T-cell (primary cell): Measurements from ENCODE around the gene ARL15. TPM values are rescaled to one million over a fixed set of nuclear protein-coding genes. Genes with fewer than 3 reads are reported as not detected.

ENCODE experiments used
- ATAC-seq, 4 experiments: fragments of 200-7000 bp in 3 of 4; fragments of 150-1000 bp in 1 of 4; cut with Tn5 transposase; replicated peaks in 1 of 4; 1 replicate in 3 of 4; 2 replicates in 1 of 4; pipeline ENCODE4 v1.10.0; 2021; ENCODE audit warnings: moderate library complexity in 3 of 4, mild to moderate bottlenecking in 2 of 4, moderate number of reproducible peaks in 1 of 4
- CTCF ChIA-PET, 2 donors: fragments of 300-600 bp; sonication (Branson Sonifier 250); formaldehyde crosslinking; loops; one replicate each; lab custom pipeline; 2022; ENCODE audit warnings: antibody characterized with exemption in 2 of 2; lab: Charles Lee
- POLR2A ChIA-PET, 2 donors: fragments of 300-600 bp; sonication (Branson Sonifier 250); formaldehyde crosslinking; loops; one replicate each; lab custom pipeline; 2022; ENCODE audit warnings: antibody characterized with exemption in 2 of 2; lab: Charles Lee
- DNase-seq, 35 experiments: peaks; one replicate each; pipeline versions ENCODE4 v3.0.0 to v3.0.0-alpha.2; 2013 to 2023
- H3K27ac ChIP-seq: one replicate; pipeline ENCODE4 v1.5.1; 2013; ENCODE audit warnings: low read length
- H3K27me3 ChIP-seq, 2 experiments: replicated peaks in 1 of 2; 1 replicate in 1 of 2; 2 replicates in 1 of 2; pipeline versions ENCODE4 v1.6.1 to v1.7.0; 2013; ENCODE audit warnings: low read length in 1 of 2, mixed read lengths in 1 of 2; ENCODE audit not compliant: control insufficient read depth in 2 of 2, insufficient read depth in 2 of 2; ENCODE audit errors: extremely low read depth in 1 of 2
- H3K36me3 ChIP-seq, 2 donors: 1 replicate in 1 of 2; 2 replicates in 1 of 2; pipeline versions ENCODE4 v1.6.1 to v1.7.0; 2013; ENCODE audit warnings: low read length in 1 of 2; ENCODE audit not compliant: control insufficient read depth in 2 of 2, insufficient read depth in 1 of 2; ENCODE audit errors: extremely low read depth in 1 of 2
- H3K4me1 ChIP-seq, 2 experiments: 1 replicate in 1 of 2; 2 replicates in 1 of 2; pipeline versions ENCODE4 v1.6.1 to v1.7.0; 2013; ENCODE audit warnings: low read length in 2 of 2, mixed read lengths in 1 of 2; ENCODE audit not compliant: insufficient read depth in 2 of 2, control insufficient read depth in 1 of 2; ENCODE audit errors: extremely low read depth in 1 of 2
- H3K4me3 ChIP-seq, 2 donors: 1 replicate in 1 of 2; 2 replicates in 1 of 2; pipeline versions ENCODE4 v1.5.1 to v1.7.0; 2013; ENCODE audit warnings: mild to moderate bottlenecking in 2 of 2, low read length in 1 of 2, moderate library complexity in 1 of 2; ENCODE audit not compliant: control insufficient read depth in 1 of 2; ENCODE audit errors: extremely low read depth in 1 of 2
- H3K9me3 ChIP-seq: 2 replicates; pipeline ENCODE4 v1.7.0; 2013
- H3K27ac Mint-ChIP-seq, 2 donors: one replicate each; pipeline ENCODE4 v1.8.0; 2020 to 2021; ENCODE audit warnings: mild to moderate bottlenecking in 2 of 2, mixed read lengths in 2 of 2
- H3K27me3 Mint-ChIP-seq, 2 donors: one replicate each; pipeline ENCODE4 v1.8.0; 2021 to 2022; ENCODE audit warnings: mixed read lengths in 2 of 2
- H3K36me3 Mint-ChIP-seq: one replicate; pipeline ENCODE4 v1.8.0; 2021; ENCODE audit warnings: mixed read lengths
- H3K4me1 Mint-ChIP-seq, 3 donors: one replicate each; pipeline ENCODE4 v1.8.0; 2020 to 2022; ENCODE audit warnings: mixed read lengths in 3 of 3, mild to moderate bottlenecking in 1 of 3
- H3K4me3 Mint-ChIP-seq, 3 donors: one replicate each; pipeline ENCODE4 v1.8.0; 2020 to 2022; ENCODE audit warnings: mild to moderate bottlenecking in 3 of 3, mixed read lengths in 3 of 3, moderate library complexity in 3 of 3
- H3K9me3 Mint-ChIP-seq, 3 donors: one replicate each; pipeline ENCODE4 v1.8.0; 2020 to 2022; ENCODE audit warnings: mixed read lengths in 3 of 3
- WGBS: methylation state at CpG from one replicate; pipeline ENCODE4 v1.1.5; 2013; ENCODE audit warnings: missing lambda C conversion rate; ENCODE audit not compliant: insufficient coverage; 5-methylcytosine and 5-hydroxymethylcytosine counted together
- total RNA-seq, 35 experiments: library from RNA in 6 of 35; stranded (reverse) in 6 of 35; fragments of 120-200 nt in 1 of 35; gene quantifications; one replicate each; pipeline versions ENCODE4 v1.2.1 to v1.2.4 and lab custom pipeline; 2013 to 2026

The ARL15 gene
- total RNA-seq, 5 donors from 2014 or later (not counting 1 experiment from before 2014, with no cell fraction given) = 10.7 to 21.6 (median 11.7) TPM

- Mint-ChIP-seq H3K27ac (no peak overlapping the region), H3K4me3 (no peak overlapping the region), H3K9me3 (peaks cover 0 to 6% (median 0%) of the 10 kb centered on the region in 3 donors), H3K36me3 (peaks cover 63% of the 10 kb centered on the region), H3K27me3 (no peaks in the 10 kb centered on the region), H3K4me1 (no peaks in the 10 kb centered on the region)
- Histone ChIP-seq H3K27ac (no peak overlapping the region), H3K4me3 (no peak overlapping the region), H3K9me3 (no peaks in the 10 kb centered on the region), H3K4me1 (no peaks in the 10 kb centered on the region), H3K27me3 (no peaks in the 10 kb centered on the region), H3K36me3 (peaks cover 0 to 3% of the 10 kb centered on the region in 2 donors)
- ChIA-PET POLR2A (no interaction called here), CTCF (no interaction called here)
- DNase-seq (no peak), ATAC-seq (no peak)
- 97% methylated on average over 3 of the region's 6 CpGs for WGBS
Measured at GRCh38 chr5:53942724-53943123, 367.6 kb downstream of the ARL15 start.

GRCh38 chr5:53940921-53941320, 369.5 kb downstream of the ARL15 start:
- no peak overlapping the region for H3K4me3 Mint-ChIP-seq
- Histone ChIP-seq H3K27me3 (no peaks in the 10 kb centered on the region), H3K9me3 (no peaks in the 10 kb centered on the region), H3K36me3 (peaks cover 0 to 3% of the 10 kb centered on the region in 2 donors), H3K4me3 (no peak overlapping the region), H3K4me1 (no peaks in the 10 kb centered on the region), H3K27ac (no peak overlapping the region)
- no peaks in the 10 kb centered on the region for H3K4me1 Mint-ChIP-seq
- ATAC-seq (no peak), DNase-seq (no peak)
- H3K9me3 Mint-ChIP-seq = no peaks in the 10 kb centered on the region
- ChIA-PET CTCF (no interaction called here), POLR2A (no interaction called here)
- H3K27ac Mint-ChIP-seq = no peak overlapping the region
- no CpG with 5 or more reads among the region's 1 CpG for WGBS
- no peaks in the 10 kb centered on the region for H3K27me3 Mint-ChIP-seq
- H3K36me3 Mint-ChIP-seq = peaks cover 66% of the 10 kb centered on the region

DNA sequence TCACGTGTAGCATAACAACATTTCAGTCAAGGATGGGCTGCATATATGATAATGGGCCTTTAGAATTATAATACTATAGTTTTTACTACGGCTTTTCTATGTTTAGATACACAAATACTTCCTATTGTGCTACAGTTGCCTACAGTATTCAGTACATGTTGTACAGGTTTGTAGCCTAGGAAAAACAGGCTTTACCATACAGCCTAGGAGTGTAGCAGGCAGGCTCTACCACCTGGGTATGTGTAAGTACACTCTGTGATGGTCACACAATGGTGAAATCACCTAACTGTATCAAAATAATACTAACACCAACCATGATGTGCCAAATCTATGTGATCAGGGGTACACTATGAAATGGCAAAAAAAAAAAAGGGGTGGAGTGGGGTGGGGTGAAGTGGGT, 372.9 kb downstream of the ARL15 start:
- no peaks in the 10 kb centered on the region for H3K9me3 ChIP-seq
- ATAC-seq (no peak), DNase-seq (no peak)
- H3K4me3 ChIP-seq = no peak overlapping the region
- Mint-ChIP-seq H3K36me3 (peaks cover 52% of the 10 kb centered on the region), H3K4me3 (no peak overlapping the region), H3K27me3 (no peaks in the 10 kb centered on the region), H3K9me3 (no peaks in the 10 kb centered on the region), H3K27ac (no peak overlapping the region), H3K4me1 (no peaks in the 10 kb centered on the region)
- ChIA-PET CTCF (no interaction called here), POLR2A (no interaction called here)
- no peak overlapping the region for H3K27ac ChIP-seq
- H3K36me3 ChIP-seq = peaks cover 0 to 3% of the 10 kb centered on the region in 2 donors
- H3K4me1 ChIP-seq = no peaks in the 10 kb centered on the region
- H3K27me3 ChIP-seq = no peaks in the 10 kb centered on the region
- WGBS = no CpG with 5 or more reads among the region's 2 CpGs

DNA sequence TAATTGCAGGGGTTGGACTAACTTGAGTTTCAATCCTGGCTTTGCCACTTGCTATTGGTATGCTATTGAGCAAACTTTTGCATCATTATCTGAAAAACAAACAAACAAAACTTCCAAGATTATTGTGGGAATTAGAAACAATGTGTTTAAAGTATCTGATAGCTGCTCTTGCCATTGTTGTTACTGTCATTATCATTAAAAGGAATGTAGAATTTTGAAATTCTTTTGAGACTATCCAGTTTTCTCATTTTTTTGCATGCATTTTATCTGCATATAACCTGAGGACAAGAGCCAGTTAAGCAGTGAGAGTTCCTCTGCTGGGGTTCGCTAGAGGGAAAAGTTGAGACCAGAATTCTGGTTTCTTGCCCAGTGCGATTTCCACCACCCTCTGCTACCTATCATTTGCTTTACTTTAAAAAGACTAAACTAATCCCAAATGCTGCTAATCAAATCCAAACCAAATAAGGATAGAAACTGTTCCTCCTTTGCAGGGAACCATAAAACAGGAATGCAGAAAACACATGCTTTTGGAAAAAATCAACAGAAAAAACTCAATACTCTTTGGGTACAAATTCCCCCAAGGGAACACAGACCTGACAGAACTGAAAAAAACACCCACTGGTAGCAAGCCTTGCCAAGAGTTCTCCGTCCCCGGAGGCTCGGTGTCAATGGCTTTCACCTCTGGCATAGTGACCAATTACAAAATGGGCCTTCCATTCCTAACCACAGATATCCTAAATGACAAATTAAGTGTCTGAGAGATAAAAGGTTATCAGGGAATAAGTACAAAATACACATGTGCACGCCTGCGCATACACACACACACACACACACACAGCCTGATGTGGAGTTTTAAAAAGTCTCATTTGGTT, 373.7 kb downstream of the ARL15 start:
- Histone ChIP-seq H3K9me3 (no peaks in the 10 kb centered on the region), H3K4me1 (no peaks in the 10 kb centered on the region), H3K4me3 (no peak overlapping the region), H3K27me3 (no peaks in the 10 kb centered on the region), H3K36me3 (peaks cover 0 to 3% of the 10 kb centered on the region in 2 donors), H3K27ac (no peak overlapping the region)
- H3K27ac Mint-ChIP-seq = no peak overlapping the region
- no peak for ATAC-seq
- CTCF ChIA-PET = no interaction called here
- DNase-seq = no peak
- no peak overlapping the region for H3K4me3 Mint-ChIP-seq
- peaks cover 46% of the 10 kb centered on the region for H3K36me3 Mint-ChIP-seq
- H3K27me3 Mint-ChIP-seq = no peaks in the 10 kb centered on the region
- H3K4me1 Mint-ChIP-seq = no peaks in the 10 kb centered on the region
- POLR2A ChIA-PET = no interaction called here
- WGBS = 92% methylated on average over 2 of the region's 7 CpGs
- no peaks in the 10 kb centered on the region for H3K9me3 Mint-ChIP-seq

GRCh38 chr5:53934151-53934820, 376.1 kb downstream of the ARL15 start:
- DNase-seq = no peak
- Histone ChIP-seq H3K4me3 (no peak overlapping the region), H3K27me3 (no peaks in the 10 kb centered on the region), H3K36me3 (peaks cover 0 to 1% of the 10 kb centered on the region in 2 donors), H3K4me1 (no peaks in the 10 kb centered on the region), H3K9me3 (no peaks in the 10 kb centered on the region), H3K27ac (no peak overlapping the region)
- Mint-ChIP-seq H3K4me3 (no peak overlapping the region), H3K27ac (no peak overlapping the region), H3K9me3 (no peaks in the 10 kb centered on the region), H3K27me3 (no peaks in the 10 kb centered on the region), H3K4me1 (no peaks in the 10 kb centered on the region), H3K36me3 (peaks cover 46% of the 10 kb centered on the region)
- WGBS = no CpG with 5 or more reads among the region's 4 CpGs
- ChIA-PET CTCF (interaction anchor here in 1 of 2 donors (0.6 kb wide), 1 partner anchor 97 kb away, joined by 3 read pairs; no protein-coding TSS in a partner anchor), POLR2A (no interaction called here)
- no peak for ATAC-seq

GRCh38 chr5:53932351-53932750, 378.0 kb downstream of the ARL15 start:
- no peaks in the 10 kb centered on the region for H3K4me1 ChIP-seq
- no peaks in the 10 kb centered on the region for H3K27me3 ChIP-seq
- no peaks in the 10 kb centered on the region for H3K27me3 Mint-ChIP-seq
- H3K36me3 ChIP-seq = no peaks in the 10 kb centered on the region
- peaks cover 35% of the 10 kb centered on the region for H3K36me3 Mint-ChIP-seq
- no peaks in the 10 kb centered on the region for H3K4me1 Mint-ChIP-seq
- CTCF ChIA-PET = no interaction called here
- DNase-seq (no peak), ATAC-seq (no peak)
- no peaks in the 10 kb centered on the region for H3K9me3 ChIP-seq
- no peak overlapping the region for H3K4me3 Mint-ChIP-seq
- H3K27ac Mint-ChIP-seq = no peak overlapping the region
- H3K4me3 ChIP-seq = no peak overlapping the region
- H3K27ac ChIP-seq = no peak overlapping the region
- POLR2A ChIA-PET = no interaction called here
- WGBS = 95% methylated on average over 5 of the region's 6 CpGs
- no peaks in the 10 kb centered on the region for H3K9me3 Mint-ChIP-seq
